GM10847 (cell line): ENCODE measurements around the gene LYRM7.

Experiments
- POLR2A ChIP-seq: IDR thresholded peaks from 2 replicates; pipeline ENCODE4 v1.6.1; 2011; ENCODE audit not compliant: insufficient read length; ENCODE audit errors: extremely low read depth

LYRM7 gene

GRCh38 chr5:131170540-131171275 lies at the start of gene LYRM7:
LYRM7 (plus strand) TSS chr5:131170944; CDS start chr5:131171021, 77 bp downstream.
- TF ChIP-seq POLR2A: peak; percentile 65

- TF ChIP-seq POLR2A: no peak
Observed at GRCh38 chr5:131129306-131129705, 41.4 kb upstream of the LYRM7 start.

- no peak for TF ChIP-seq POLR2A
Observed at GRCh38 chr5:131139321-131139720, 31.4 kb upstream of the LYRM7 start.

GRCh38 chr5:131142970-131143617 lies 27.6 kb upstream of the LYRM7 start:
- no peak for TF ChIP-seq POLR2A

GRCh38 chr5:131147258-131147657 lies 23.5 kb upstream of the LYRM7 start:
- no peak for TF ChIP-seq POLR2A

- TF ChIP-seq POLR2A: no peak
Observed at GRCh38 chr5:131148835-131149234, 21.9 kb upstream of the LYRM7 start.

GRCh38 chr5:131150408-131150807 lies 20.3 kb upstream of the LYRM7 start:
- TF ChIP-seq POLR2A: no peak

GRCh38 chr5:131151216-131151615 lies 19.5 kb upstream of the LYRM7 start:
- TF ChIP-seq POLR2A: no peak

GRCh38 chr5:131156385-131156784 lies 14.4 kb upstream of the LYRM7 start:
- no peak for TF ChIP-seq POLR2A

GRCh38 chr5:131156957-131157356 lies 13.8 kb upstream of the LYRM7 start:
- no peak for TF ChIP-seq POLR2A

GRCh38 chr5:131160134-131160533 lies 10.6 kb upstream of the LYRM7 start:
- TF ChIP-seq POLR2A: no peak

GRCh38 chr5:131163276-131164119 lies 7.2 kb upstream of the LYRM7 start:
- TF ChIP-seq POLR2A: no peak

- no peak for TF ChIP-seq POLR2A
Observed at GRCh38 chr5:131164191-131165118, 6.3 kb upstream of the LYRM7 start.

GRCh38 chr5:131165119-131165727 lies 5.5 kb upstream of the LYRM7 start, which contains the start of gene HINT1:
HINT1 (minus strand) TSS chr5:131165256; CDS start chr5:131165205, 51 bp downstream.
- peak; percentile 78 for TF ChIP-seq POLR2A

- TF ChIP-seq POLR2A: no peak
Observed at GRCh38 chr5:131167615-131168014, 3.1 kb upstream of the LYRM7 start.
